ENCODE results near the gene VTI1A. TPM values are rescaled to one million over a fixed set of nuclear protein-coding genes. Genes with fewer than 3 reads are reported as not detected.
A peak's percentile ranks its signal among the peaks of the same experiment; 100 is the strongest.
"Not testable (repeated sequence)": the region's sequence is repeated elsewhere in the genome, so short reads cannot be mapped to it uniquely, and the experiment has no call there.

Gene VTI1A
- polyA plus RNA-seq, 1 donor: 26.2 TPM

DNA sequence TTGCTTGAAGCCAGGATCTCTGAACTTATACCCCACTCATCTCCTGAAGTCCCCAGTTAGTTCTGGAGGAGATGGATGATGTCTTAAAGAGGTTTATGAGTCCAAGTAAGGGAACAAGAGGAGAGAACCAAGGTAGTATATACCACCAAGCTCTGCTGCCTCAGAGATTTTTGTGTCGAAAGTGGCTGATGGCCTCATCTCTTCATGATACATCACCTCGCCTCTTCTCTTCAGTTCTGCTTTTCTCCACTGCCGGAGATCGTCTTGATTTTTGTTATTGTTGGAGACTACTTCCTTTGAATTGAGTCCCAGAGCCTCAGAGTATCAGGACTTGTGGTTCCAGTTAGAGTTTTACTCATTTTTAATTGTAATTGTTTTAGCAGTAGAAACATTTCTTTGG lies 1.9 kb downstream of the VTI1A start:
- no peak for DNase-seq

DNA sequence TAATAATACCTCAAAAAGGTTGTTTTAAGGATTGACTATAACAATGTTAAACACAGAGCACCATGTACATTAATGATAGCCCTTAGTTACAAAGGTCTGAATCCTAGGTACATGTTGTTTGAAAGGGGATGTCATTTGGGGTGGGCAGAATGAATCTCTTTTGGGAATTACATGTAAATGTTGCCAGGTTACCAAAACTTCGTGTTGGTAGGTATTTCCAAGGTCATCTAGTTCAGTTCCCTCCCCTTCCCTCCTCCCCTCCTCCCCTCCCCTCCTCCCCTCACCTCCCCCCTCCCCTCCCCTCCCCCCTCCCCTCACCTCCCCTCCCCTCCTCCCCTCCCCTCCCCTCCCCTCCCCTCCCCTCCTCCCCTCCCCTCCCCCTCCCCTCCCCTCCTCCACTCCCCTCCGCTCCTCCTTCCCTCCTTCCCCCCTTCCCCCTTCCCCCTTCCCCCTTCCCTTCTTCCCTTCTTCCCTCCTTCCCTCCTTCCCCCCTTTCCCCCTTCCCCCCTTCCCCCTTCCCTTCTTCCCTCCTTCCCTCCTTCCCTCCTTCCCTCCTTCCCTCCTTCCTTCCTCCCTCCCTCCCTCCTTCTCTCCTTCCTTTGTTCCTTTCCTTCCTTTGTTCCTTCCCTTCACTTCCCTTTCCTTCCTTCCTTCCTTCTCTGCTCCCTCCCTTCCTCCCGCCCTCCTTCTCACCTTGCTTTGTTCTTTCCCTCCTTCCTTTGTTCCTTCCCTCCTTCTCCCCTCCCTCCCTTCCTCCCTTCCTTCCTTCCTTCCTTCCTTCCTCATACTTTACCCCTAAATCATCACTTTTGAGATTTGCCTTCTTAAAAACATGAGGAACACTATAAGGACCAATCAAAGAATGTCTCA lies 8.1 kb downstream of the VTI1A start:
- DNase-seq: no peak

DNA sequence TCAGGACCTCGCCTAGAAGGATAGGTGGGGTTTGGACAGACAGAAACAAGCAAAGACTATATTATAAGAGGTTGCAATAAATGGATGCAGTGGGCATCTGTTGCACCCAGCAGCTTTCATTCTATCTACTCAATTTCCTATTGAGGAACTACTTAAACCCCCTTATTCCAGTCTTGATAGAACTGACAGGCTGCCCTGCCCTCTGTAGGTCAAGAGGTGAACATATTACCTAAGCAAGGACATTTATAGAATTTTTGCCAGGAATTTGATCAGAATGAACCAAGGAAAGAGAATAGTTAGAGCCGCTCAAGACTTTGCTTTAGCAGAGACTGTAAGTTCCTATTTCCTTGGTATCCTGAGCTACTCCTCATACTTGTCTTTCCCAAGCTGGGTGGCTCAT lies 9.5 kb downstream of the VTI1A start:
- no peak for DNase-seq

DNA sequence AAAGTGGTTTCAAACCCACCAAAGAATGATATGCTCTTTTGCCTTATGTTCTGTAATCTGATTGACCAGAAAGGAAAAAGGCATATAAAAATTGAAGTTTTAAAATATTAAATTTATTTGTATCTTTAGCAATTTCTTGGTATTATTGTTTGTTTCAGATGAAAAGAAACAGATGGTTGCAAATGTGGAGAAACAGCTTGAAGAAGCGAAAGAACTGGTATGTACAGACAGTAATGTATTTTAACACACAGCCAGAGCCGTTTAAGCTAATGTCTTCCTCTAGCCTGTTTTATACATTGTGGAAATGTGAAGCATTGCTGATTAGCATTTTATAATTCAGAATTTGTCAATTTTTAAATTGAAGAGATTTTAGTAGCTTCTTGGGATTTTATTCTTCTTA lies 13.4 kb downstream of the VTI1A start:
- DNase-seq: no peak

DNA sequence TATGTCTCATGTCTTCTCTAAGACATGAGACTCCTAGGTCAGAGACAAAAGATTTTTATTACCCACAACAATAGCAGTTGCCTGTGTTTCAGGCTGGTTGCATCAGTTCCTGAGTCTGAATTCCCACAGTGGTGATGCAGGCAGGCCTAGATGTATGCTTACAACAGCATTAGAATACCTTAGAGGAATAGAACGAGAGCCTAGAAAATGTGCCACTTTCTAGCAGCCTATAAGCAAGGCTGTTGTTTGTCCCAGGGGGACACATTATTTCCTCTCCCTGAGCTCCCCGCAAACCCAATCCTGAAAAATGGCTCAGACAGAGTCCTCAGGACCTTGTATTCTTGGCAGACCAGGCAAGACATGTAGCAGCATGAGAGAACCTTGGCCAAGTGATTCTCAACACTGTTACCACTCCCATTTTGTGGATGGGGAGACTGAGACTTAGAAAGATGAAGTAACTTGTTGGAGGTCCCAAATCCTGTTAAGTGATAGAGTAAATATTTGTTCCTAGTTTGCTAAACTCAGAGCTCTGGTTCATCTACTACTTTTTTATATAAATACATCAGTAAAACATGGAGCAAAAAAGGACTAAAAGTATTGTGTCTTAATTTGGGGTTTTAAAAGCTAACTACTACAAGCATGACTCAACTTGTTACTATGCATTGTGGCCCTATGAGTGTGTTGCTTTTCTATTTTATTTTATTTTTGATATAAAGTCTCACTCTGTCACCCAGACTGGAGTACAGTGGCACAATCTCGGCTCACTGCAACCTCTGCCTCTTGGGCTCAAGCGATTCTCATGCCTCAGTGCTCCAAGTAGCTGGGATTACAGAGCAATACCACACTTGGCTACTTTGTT lies 14.2 kb downstream of the VTI1A start:
- no peak for DNase-seq

DNA sequence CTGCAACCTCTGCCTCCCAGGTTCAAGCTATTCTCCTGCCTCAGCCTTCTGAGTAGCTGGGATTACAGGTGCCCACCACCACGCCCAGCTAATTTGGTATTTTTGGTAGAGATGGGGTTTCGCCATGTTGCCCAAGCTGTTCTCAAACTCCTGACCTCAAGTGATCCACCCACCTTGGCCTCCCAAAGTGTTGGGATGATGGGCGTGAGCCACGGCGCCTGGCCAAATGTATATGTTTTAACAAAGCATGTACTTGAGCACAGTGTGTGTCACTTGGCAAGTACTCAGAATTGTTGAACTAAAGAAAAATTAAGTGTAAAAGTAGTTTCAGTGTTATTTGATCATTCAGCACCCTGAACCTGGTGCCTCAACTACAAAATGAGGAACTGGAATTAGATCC lies 17.1 kb downstream of the VTI1A start:
- not testable (repeated sequence) for DNase-seq

DNA sequence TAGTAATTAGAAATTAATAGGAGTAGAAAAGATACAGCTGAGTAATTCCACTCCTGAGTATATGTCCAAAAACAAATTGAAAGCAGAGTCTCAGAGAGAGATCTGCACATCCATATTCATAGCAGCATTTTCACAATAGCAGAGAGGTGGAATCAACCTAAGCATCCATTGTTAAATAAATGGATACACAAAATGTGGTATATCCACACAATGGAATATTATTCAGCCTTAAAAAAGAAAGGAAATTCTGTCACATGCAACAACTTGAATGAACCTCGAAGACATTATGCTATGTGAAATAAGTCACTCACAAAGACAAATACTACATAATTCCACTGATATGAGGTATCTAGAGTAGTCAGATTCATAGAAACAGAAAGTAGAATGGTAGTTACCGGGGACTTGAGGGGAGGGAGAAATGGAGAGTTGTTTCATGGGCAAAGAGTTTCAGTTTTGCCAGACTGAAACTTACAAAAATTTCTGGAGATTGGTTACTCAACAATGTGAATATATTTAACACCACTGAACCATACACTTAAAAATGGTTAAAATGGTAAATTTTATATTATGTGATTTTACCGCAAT lies 18.4 kb downstream of the VTI1A start:
- no peak for DNase-seq

DNA sequence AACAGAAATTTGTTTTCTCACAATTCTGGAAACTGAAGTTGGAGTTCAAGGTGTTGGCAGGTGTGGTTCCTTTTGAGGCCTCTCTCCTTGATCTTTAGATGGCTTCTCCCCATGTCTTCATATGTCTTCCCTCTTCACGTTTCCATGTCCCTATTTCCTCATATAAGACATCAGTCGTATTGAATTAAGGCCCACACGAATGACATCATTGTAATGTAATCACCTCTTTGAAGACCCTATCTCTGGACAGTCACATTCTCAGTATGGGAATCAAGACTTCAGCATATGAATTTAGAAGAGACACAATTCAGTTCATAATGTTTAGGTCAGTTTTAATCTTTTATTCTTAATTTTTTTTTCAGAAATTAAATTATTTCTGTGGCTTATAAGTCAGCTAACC lies 19.8 kb downstream of the VTI1A start:
- DNase-seq: no peak

DNA sequence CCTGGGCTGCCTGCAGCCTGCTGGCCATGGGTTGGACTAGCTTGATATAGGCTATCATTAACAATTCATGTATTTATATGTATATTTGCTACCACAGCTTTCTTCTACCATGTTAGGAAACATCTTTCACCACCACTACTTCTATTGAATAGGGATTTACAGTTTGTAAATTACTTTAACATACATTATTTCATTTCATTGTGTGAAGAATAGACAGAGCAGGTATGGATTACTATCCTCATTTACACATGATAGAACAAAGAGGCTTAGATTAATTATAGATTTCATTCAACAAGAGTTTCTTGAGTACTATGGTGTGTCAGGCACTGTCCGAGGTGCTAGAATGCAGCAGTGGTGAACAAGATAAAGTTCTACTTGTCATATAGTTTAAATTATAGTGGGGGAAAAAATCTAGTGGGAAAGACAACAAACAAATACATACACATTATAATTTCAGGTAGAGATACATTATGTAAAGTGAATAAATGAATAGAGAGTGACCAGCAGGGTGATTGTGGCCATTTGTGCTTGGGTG lies 20.6 kb downstream of the VTI1A start:
- DNase-seq: no peak

DNA sequence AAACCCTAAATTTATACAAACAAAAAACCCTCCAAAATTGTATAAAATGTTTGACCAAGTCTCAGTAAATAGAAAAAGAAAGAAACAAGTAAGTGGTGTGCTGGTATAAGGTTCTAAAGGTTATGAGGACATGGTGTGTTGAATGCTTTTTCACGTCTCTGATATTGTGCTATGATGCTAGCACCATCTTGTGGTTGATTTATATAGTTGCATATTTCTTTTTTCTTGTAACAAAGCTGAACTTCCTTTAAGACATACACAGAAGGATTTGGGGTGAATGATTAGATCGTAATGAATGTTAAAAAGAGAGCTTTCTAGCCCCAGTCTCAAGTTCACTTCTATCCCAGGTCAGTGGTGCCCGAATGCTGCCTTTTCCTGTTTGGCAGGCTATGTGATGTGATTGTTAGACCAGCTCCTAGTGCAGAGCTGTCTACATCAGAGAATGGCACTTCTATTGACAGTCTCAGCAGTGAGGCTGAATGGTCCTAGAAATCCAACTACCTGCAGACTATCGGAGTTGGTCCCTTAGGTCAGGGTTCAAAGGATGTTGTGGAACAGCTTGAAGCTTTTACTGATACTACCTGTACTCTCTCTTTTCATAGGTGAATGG lies 25.0 kb downstream of the VTI1A start:
- peak; percentile 21 for DNase-seq

DNA sequence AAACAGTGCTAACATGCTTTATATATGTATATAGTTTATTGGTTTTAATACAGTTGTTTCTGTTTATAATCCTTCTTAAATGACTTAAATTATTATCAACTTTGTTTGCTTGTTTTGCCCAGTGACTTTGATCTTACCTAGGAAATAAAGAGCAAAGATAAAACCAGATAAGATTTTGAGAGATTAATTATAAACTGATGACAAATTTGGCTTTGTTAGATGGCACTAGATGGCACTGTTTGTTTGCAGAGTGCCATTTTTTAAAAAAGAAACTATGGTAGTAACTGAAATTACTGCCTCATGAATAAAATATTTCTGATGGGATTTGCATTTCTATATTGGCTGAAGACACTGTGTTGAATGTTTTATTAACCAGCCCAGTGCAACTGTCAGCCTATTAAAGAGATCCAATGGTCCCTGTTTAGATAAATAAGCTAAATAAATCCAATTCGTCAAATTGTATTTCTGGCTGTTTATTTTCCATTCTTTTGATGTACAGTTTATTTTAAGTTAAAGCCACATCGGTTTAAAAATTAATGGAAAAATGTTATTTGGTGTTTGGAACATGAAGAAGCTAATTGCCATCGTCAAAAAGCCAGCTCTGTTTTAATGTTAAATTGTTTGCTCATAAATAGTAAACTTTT lies 28.7 kb downstream of the VTI1A start:
- no peak for DNase-seq

DNA sequence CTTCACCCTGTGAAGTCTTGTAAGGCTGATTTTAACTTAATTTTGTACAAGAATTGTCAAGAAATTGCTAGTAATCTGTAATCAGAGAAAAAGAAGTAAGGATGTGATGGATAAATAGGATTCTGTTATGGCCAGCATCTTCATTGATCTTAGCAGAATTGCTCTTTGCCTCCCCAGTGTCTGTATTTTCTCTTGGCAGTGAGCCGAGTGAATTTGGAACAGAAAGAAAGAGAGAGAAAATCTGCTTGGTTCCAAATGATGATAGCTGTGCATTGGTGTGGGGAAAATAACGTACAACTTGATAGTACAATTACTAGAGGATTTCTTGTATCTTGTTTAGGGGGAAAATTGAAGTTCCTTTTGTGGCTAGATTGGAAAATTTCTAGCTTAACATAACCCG lies 34.6 kb downstream of the VTI1A start:
- DNase-seq: no peak

DNA sequence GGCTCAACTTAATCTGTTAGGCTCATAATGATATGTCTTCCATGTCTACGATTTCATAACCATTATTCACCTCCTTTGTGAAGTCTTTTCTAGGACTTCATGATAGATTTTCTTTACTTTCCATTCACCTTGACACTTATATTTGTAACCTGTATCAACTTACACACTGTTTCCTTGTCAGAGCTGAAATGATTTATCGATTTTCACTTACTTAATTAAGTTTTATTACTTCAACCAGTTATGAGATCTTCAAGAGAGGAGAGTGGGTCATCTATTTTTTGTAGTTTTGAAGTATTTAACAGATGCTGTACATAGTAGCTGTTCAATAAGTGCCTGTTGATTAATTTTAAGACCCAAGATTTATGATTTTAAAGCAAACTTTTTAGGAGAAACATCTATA lies 37.4 kb downstream of the VTI1A start:
- no peak for DNase-seq

DNA sequence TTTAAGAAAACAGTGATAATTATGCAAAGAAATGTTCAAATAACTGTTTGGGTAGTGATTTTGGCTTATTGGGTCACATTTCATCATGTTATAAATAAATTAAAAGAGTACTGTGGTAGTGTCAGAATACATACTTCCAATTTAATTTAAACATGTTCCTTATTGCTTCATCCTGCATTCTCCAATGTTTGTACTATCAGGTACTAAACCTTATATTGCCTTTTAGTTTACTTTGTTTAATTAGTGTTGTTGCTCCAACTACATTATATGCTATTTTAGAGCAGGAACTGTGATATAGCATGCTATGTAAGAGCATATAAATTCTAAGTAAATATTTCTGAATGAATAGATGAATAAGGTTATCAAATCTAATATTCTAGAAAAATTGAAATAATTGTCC lies 40.9 kb downstream of the VTI1A start:
- DNase-seq: no peak

DNA sequence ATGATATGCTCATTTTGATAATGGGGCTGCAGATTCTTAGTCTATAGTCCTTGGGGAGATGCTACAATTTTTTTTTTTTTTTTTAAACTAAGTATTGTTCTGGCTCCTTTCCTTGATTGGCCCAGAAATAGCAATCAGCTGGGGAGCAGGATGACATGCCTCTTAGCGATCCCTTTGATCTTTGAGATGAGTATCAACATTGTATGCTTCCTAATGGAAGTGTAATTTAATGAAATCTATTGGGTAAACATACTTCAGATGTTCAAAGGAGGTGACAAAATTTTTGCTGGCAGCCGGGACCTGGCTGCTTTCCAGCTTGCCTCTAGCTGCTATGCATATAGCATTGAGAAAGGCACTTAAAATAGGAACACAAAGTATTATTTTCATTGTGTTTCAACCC lies 43.5 kb downstream of the VTI1A start:
- no peak for DNase-seq

DNA sequence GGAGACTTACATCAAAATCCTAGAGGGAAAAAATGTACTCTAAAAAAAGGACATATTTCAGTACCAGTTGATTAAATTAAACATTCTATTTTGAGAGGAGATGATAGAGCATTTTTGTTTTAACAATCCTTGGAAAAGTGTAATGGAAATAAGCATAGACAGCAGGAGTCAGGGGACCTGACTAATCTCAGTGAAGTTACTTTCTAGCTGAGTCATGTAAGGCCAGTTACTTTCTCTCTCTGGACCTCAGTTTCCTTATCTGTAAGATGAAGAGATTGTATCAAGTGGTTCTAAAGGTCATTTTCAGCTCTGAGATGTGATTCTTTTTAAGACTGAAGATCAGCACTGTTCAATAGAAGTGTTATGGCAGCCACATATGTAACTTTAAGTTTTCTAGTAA lies 44.1 kb downstream of the VTI1A start:
- no peak for DNase-seq

DNA sequence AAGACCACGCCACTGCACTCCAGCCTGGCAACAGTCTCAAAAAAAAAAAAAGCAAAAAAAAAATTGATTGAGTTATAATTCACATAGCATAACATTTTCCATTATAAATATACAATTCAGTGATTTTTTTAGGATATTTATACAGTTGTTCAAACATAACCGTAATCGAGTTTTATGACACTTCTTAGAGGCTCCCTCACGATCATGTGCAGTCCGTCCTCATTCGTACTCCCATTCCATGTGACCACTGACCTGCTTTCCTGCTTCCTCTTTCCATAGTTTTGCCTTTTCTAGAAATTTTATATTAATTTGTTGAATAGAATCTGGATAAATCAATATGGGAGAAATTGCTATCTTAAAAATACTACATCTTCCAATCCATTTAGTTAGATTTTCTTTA lies 45.7 kb downstream of the VTI1A start:
- no peak for DNase-seq

DNA sequence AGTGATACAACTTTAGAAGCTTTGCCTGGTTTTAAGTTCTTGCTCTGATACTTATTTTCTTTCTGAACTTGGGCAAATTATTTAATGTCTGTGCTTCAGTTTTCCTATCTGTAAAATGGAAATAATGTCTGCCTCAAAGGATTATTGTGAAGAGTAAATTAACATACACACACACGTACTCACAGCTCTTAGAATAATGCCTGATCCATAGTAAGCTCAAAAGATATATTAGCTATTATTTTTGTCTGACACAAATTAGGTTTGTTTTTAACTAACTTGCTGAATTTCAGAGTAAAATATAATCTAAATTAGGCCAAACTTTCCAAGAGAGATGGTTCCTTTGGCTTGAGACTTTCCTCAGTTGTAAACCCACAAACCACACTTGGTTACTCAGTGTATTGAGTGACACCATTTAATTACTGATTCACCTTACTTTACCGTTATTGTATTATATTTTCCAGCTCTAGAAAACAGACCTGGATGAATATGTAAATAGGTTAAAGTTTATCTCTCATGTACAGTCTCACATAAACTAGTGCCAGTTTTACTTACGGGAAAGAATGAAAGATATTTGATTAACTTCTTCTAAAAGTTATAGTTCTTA lies 50.4 kb downstream of the VTI1A start:
- no peak for DNase-seq

DNA sequence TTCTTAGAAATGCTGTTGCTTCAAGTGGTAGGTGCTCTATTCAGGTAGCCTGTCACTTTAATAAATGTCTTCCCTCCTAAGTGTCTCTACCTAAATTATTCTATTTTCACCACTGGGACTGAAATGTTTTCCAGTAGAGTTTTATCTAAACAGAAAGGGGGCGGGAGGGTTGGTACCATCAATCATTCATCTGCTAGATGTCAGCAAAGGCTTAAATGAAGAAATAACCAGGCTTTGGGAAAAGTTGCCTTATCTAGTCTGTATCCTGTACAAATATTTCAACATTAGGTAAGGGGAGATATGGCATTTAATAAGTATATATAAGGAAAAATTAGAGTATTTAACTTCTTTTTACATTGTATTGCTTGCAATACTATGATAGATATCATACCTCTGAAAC lies 51.8 kb downstream of the VTI1A start:
- DNase-seq: no peak

DNA sequence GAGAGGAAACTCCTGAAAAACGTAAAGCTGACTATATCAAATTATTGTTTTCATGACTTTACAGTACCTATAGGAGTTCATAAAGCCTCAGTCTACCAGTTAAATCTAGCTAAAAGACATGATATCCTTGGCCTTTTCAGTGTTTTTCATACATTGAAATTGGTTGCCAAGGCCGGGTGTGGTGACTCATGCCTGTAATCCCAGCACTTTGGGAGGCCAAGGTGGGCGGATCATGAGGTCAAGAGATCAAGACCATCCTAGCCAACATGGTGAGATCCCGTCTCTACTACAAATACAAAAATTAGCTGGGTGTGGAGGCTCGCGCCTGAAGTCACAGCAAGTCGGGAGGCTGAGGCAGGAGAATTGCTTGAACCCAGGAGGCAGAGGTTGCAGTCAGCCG lies 53.0 kb downstream of the VTI1A start:
- not testable (repeated sequence) for DNase-seq

DNA sequence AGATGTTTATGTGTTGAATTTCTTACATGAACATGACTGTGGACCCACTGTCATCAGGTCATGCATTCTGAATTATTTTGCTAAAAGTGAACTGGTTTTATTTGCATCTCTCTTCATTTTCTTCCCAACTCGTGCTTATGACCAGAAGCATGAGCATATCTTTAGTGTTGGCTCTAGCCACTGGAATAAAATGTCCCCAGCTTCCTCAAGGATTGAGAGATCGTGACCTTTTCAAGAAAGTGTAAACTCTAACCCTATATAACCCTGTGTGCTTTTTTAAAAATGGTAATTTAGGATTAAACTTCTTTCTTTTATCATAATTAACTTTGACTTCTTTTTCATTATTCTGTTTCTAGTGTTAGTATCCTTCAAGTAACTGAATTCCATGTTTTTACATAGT lies 55.5 kb downstream of the VTI1A start:
- no peak for DNase-seq
